SIG-M5 treated with dmso at 0.1 percent for 504 hours (cell line): ENCODE data around the gene ELL.
A peak's percentile ranks its signal among the peaks of the same experiment; 100 is the strongest.

ENCODE experiments used
- DNase-seq: peaks from one replicate; lab custom pipeline; 2025; ENCODE audit not compliant: unreplicated experiment; lab: John Stamatoyannopoulos, UW

ELL gene

GRCh38 chr19:18473003-18473705 lies 48.7 kb downstream of the ELL start:
- DNase-seq: no peak

GRCh38 chr19:18470787-18471186 lies 51.1 kb downstream of the ELL start:
- DNase-seq: no peak

- DNase-seq: peak; percentile 40
These were observed 52.6 kb downstream of the ELL start for GRCh38 chr19:18469069-18469846.

DNA sequence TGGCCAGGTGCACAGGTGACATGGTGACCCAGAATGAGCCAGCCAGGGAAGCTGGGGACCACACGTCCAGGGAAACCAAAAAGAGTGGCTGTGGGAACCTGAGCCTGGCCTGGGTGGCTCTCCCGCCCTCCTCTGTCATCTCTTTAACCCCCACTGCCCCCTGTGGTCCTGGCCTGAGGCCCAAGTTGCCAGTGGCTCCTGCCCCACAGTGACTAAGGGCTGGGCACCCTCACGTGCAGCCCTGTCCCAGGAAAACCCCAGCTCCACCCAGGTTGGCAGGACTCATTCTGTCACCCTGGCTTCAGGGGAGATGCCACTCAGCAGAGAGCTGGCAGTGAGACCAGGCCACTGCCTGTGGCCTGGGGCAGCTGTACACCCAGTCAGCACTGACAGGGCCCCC lies 53.4 kb downstream of the ELL start:
- no peak for DNase-seq

GRCh38 chr19:18467978-18468377 lies 53.9 kb downstream of the ELL start:
- no peak for DNase-seq

DNA sequence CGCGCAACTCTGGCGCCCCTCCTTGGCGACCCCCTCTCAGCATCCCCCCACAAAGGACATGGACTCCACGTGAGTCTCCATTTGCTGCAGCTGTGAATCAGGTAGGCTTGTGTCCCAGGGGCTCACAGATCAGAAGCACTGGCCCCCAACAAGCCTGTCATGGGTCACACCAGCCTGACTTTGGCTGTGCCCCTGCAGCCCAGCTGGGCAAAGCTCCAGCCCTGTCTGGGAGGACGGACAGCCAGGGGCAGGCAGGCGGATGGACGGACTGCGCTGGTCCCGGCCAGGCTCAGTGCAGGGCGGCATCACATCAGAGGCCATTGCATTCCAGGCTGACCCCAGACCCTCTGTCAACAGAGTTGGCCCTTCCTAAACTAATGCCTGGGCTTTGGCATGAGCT lies 55.5 kb downstream of the ELL start:
- no peak for DNase-seq

GRCh38 chr19:18465964-18466339 lies 55.9 kb downstream of the ELL start:
- DNase-seq: no peak

DNA sequence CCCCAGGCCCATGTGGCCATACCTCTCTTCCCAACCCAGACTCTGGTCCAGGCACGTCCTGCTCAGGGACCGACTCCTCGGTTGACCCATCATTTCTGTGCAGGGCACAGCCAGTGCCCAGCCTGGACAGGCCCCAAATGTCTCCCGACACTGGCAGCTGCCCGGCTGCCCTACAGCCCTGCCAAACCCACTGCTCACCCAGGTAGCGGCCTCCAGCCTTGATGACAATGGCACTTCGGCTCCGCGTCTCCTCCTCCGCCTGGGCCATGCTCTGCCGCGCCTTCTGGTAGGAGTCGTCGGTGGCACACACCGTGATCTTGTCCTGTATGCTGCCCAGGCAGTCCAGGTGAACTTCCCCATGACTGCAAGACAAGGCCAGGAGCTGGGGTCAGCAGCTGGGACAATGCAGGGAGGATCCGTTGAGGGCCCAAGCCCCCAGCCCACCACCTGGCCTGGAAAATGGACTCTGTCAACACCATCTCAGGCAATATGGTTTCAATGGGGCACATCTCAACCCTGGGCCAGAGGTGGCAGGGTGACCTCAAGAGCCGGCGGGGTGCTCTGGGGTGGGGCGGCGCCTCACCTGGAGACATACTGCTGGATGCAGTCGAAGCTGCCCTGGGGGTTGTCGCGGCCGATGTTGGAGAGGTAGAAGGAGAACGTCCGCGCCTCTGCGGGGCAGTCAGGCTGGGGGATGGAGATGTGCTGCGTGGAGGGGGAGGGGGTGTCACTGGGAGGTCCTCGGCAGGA lies 56.5 kb downstream of the ELL start:
- DNase-seq: no peak

DNA sequence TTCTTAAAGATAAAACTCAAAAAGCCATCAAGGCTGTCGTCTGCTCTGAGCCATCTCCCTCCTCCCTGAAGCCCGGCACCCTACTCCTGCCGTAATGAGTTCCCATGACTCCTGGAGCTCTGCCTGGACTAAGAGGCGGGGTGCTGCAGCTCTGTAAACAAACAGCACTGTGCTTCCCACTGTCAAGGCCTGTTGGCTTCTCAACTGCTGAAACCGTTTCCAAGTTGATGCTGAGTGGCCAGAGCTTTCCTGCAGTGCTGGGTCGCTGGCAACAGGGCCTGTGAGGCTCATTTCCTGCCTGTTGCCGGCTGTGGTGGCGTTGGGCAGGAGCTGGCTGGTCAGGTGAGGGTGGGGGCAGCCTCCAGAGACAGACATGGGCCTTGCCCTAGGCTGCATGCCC lies 57.2 kb downstream of the ELL start:
- no peak for DNase-seq

- DNase-seq: no peak
These were observed 60.4 kb downstream of the ELL start for GRCh38 chr19:18461471-18461870.

- DNase-seq: no peak
These were observed 61.0 kb downstream of the ELL start for GRCh38 chr19:18460900-18461299.

DNA sequence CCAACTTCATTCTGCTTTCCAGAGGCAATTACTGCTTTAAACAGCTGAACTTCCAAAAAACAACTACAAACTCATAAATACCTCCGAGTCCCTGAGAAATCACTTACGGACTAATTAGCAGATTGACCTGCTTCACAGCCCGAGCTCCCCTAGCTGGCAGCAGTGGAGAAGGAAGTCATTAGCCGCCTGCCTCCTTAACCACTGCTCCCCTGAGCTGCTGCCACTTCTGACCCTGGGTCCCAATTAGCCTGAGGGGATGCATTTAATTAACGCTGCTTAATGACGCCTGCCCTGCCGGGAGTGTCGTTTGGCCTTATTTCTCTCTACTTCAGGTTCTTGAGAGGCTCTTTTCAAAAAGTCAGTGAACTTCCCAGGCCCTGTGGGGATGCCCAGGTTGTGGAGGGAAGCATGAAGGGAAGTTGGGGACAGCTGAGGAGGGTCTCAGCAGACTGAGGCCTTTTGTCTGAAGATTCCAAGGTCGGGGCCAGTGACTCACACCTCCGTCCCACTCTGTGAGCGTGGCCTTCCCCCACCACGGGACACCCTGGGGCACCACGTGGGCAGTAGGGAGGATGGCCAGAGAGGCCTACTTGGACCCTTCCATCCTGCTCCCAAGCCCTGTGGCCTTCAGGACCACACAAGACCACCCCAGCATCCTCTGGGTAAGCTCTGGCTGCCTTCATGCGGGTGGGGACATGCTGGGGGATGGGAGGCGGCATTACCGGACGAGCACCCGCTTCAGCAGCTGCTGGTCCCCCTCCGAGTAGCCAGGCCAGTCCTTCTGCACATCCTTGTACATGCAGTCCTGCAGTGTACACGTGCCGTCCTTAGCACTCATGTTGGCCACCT lies 64.2 kb downstream of the ELL start:
- DNase-seq: no peak

DNA sequence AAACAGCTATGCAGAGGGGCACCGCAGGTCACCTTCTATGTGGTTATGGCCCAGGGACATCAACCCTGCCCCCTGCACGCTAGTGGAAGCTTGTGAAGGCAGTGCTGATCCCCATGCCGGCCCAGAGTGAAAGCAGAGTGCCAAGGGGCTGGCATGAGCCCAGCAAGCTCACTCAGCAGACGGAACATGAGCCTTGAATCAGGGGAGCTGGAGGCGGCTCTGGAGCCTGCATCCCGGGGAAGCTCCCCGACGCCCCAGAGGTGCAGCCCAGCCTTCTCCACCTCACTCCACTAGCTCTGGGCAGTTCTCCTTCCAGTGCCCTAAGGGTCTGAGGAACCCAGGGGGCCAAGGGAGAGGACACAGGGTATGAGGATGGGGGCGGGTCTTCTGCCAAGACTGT lies 64.9 kb downstream of the ELL start:
- DNase-seq: no peak

- DNase-seq: no peak
These were observed 65.6 kb downstream of the ELL start for GRCh38 chr19:18456279-18456678.

DNA sequence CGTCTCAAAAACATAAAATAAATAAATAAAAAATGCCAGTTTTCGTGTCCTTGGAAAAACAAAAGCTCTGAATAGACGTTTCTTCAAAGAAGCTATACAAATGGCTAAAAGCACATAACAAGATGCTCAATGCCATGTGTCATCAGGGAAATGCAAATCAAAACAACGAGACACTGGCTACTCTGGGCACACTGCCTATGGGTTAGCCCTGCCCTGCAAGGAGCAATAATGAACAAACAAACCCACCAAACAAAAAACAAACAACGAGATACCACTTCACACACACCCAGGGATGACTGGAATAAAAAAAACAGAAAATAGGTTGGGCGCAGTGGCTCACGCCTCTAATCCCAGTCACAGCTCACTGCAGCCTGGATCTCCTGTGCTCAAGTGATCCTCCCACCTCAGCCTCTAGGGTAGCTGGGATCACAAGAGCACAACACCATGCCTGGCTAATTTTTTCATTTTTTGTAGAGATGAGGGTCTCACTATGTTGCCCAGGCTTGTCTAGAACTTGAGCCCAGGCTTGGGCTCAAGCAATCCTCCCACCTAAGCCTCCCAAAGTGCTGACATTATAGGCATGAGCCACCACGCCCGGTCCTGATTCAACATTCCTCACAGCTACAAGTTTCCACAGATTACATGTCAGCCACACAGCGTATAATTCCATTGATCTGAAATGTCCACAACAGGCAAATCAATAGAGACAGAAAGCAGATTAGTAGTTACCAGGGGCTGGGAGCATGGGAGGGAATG lies 68.4 kb downstream of the ELL start:
- DNase-seq: no peak

- no peak for DNase-seq
These were observed 69.5 kb downstream of the ELL start for GRCh38 chr19:18452386-18452785.

- DNase-seq: peak; percentile 50
These were observed 70.7 kb downstream of the ELL start for GRCh38 chr19:18450931-18451836.

GRCh38 chr19:18450021-18450930 lies 71.6 kb downstream of the ELL start:
- no peak for DNase-seq
